Measurements from ENCODE around the gene WNT8A. TPM values are rescaled to one million over a fixed set of nuclear protein-coding genes. Genes with fewer than 3 reads are reported as not detected.

WNT8A gene
- total RNA-seq, 2 experiments from 2014 or later, result not detected

- Histone ChIP-seq H3K4me1 (ENCODE audit: insufficient read depth, low read length) (peaks cover 6% of the 10 kb centered on the region), H3K4me3 (ENCODE audit: low read length) (no peak overlapping the region), H3K36me3 (ENCODE audit: insufficient read depth, low read length) (no peaks in the 10 kb centered on the region), H3K27me3 (ENCODE audit: control insufficient read depth in 1 of 2, insufficient read depth in 2 of 2, low read length in 2 of 2) (no peaks in the 10 kb centered on the region), H3K27ac (ENCODE audit: low read depth in 1 of 2, low read length in 2 of 2) (no peak overlapping the region), H3K9me3 (ENCODE audit: control insufficient read depth in 1 of 2, insufficient read depth in 1 of 2, low read length in 2 of 2) (no peaks in the 10 kb centered on the region)
- ATAC-seq (ENCODE audit: poor library complexity), result no peak
- no peaks in the 10 kb centered on the region for H3K9me3 Mint-ChIP-seq
- no peak overlapping the region for H3K4me3 Mint-ChIP-seq
- no peaks in the 10 kb centered on the region for H3K27me3 Mint-ChIP-seq
- ChIA-PET POLR2A (interaction anchor here (0.6 kb wide), 1 partner anchor 484 kb away, joined by 4 read pairs; the partner anchor contains the start of gene HSPA9), CTCF (no interaction called here)
- intact Hi-C loops (cut with DNase I, micrococcal nuclease), result no loop called here
- DNase-seq, result no peak
- TF ChIP-seq CTCF (IDR thresholded peaks at IDR 0.05), result no peak
- peaks cover 47% of the 10 kb centered on the region for H3K4me1 Mint-ChIP-seq (ENCODE audit: low read depth)
- peak overlapping the region; percentile 78 for H3K27ac Mint-ChIP-seq
- no peaks in the 10 kb centered on the region for H3K36me3 Mint-ChIP-seq (ENCODE audit: low read depth)
These were observed 7.9 kb downstream of the WNT8A start for GRCh38 chr5:138091685-138092084.

GRCh38 chr5:138092301-138092700 is 8.5 kb downstream of the WNT8A start:
- Histone ChIP-seq H3K27me3 (ENCODE audit: control insufficient read depth in 1 of 2, insufficient read depth in 2 of 2, low read length in 2 of 2) (no peaks in the 10 kb centered on the region), H3K4me3 (ENCODE audit: low read length) (no peak overlapping the region), H3K9me3 (ENCODE audit: control insufficient read depth in 1 of 2, insufficient read depth in 1 of 2, low read length in 2 of 2) (no peaks in the 10 kb centered on the region), H3K27ac (ENCODE audit: low read depth in 1 of 2, low read length in 2 of 2) (no peak overlapping the region), H3K4me1 (ENCODE audit: insufficient read depth, low read length) (peaks cover 6% of the 10 kb centered on the region), H3K36me3 (ENCODE audit: insufficient read depth, low read length) (no peaks in the 10 kb centered on the region)
- no peak for DNase-seq
- no peaks in the 10 kb centered on the region for H3K27me3 Mint-ChIP-seq
- no peaks in the 10 kb centered on the region for H3K9me3 Mint-ChIP-seq
- no peak for TF ChIP-seq CTCF (IDR thresholded peaks at IDR 0.05)
- intact Hi-C loops (cut with DNase I, micrococcal nuclease), result no loop called here
- no peak overlapping the region for H3K4me3 Mint-ChIP-seq
- POLR2A ChIA-PET, result no interaction called here
- H3K27ac Mint-ChIP-seq, result peak overlapping the region; percentile 78
- H3K36me3 Mint-ChIP-seq (ENCODE audit: low read depth), result no peaks in the 10 kb centered on the region
- no peak for ATAC-seq (ENCODE audit: poor library complexity)
- peaks cover 48% of the 10 kb centered on the region for H3K4me1 Mint-ChIP-seq (ENCODE audit: low read depth)
- CTCF ChIA-PET, result interaction anchor here (2.1 kb wide), 1 partner anchor 41 kb away, joined by 5 read pairs; no protein-coding TSS in a partner anchor

GRCh38 chr5:138093036-138093435 is 9.2 kb downstream of the WNT8A start:
- Mint-ChIP-seq H3K4me1 (ENCODE audit: low read depth) (peaks cover 48% of the 10 kb centered on the region), H3K4me3 (peak overlapping the region; percentile 5)
- DNase-seq, result no peak

More at GRCh38 chr5:138093036-138093435, 9.2 kb downstream of the WNT8A start:
- Histone ChIP-seq H3K27ac (ENCODE audit: low read depth in 1 of 2, low read length in 2 of 2) (no peak overlapping the region), H3K36me3 (ENCODE audit: insufficient read depth, low read length) (no peaks in the 10 kb centered on the region), H3K4me1 (ENCODE audit: insufficient read depth, low read length) (peaks cover 6% of the 10 kb centered on the region), H3K4me3 (ENCODE audit: low read length) (no peak overlapping the region), H3K27me3 (ENCODE audit: control insufficient read depth in 1 of 2, insufficient read depth in 2 of 2, low read length in 2 of 2) (no peaks in the 10 kb centered on the region), H3K9me3 (ENCODE audit: control insufficient read depth in 1 of 2, insufficient read depth in 1 of 2, low read length in 2 of 2) (no peaks in the 10 kb centered on the region)
- ATAC-seq (ENCODE audit: poor library complexity), result peak; percentile 86
- Mint-ChIP-seq H3K36me3 (ENCODE audit: low read depth) (no peaks in the 10 kb centered on the region), H3K27me3 (no peaks in the 10 kb centered on the region), H3K9me3 (no peaks in the 10 kb centered on the region), H3K27ac (peak overlapping the region; percentile 78)
- CTCF ChIA-PET, result interaction anchor here (2.1 kb wide), 1 partner anchor 41 kb away, joined by 5 read pairs; no protein-coding TSS in a partner anchor
- TF ChIP-seq CTCF (IDR thresholded peaks at IDR 0.05), result no peak
- POLR2A ChIA-PET, result no interaction called here
- intact Hi-C loops (cut with DNase I, micrococcal nuclease), result no loop called here

Measured in CD4-positive, alpha-beta T cell (primary cell).